SK-N-MC (cell line): ENCODE measurements around the gene GPR27.
A peak's percentile ranks its signal among the peaks of the same experiment; 100 is the strongest.

ENCODE experiments used
- DNase-seq: peaks from one replicate; pipeline ENCODE4 v3.0.0-alpha.2; 2011; ENCODE audit warnings: low read depth, low spot score
- H3K27ac ChIP-seq: fragments of 200-600 bp; sonication (generic); 2 replicates; pipeline ENCODE4 v1.5.1; 2016; ENCODE audit warnings: mixed run types
- H3K36me3 ChIP-seq: fragments of 200-600 bp; sonication (generic); 2 replicates; pipeline ENCODE4 v1.6.1; 2017; ENCODE audit warnings: antibody characterized with exemption, low read length, mixed read lengths; ENCODE audit not compliant: insufficient read depth
- H3K4me3 ChIP-seq: fragments of 200-600 bp; sonication (generic); 2 replicates; pipeline ENCODE4 v1.5.1; 2016
- H3K9ac ChIP-seq: fragments of 200-600 bp; sonication (generic); 2 replicates; pipeline ENCODE4 v1.8.0; 2017; ENCODE audit warnings: mixed run types, mixed read lengths; ENCODE audit not compliant: insufficient read length
- H3K9me3 ChIP-seq: fragments of 200-600 bp; sonication (generic); 2 replicates; pipeline ENCODE4 v1.6.1; 2017; ENCODE audit warnings: low read depth, mild to moderate bottlenecking, antibody characterized with exemption, low read length, moderate library complexity, mixed read lengths
- EZH2 ChIP-seq: fragments of 200-600 bp; sonication (generic); IDR thresholded peaks from one replicate; pipeline ENCODE4 v1.6.1; 2017; ENCODE audit warnings: antibody characterized with exemption
- FOXP2 ChIP-seq: optimal IDR thresholded peaks from 2 replicates; pipeline ENCODE3; 2011; ENCODE audit warnings: mild to moderate bottlenecking, moderate library complexity; ENCODE audit not compliant: insufficient read depth; ENCODE audit errors: extremely low read length, control extremely low read depth
- POLR2AphosphoS5 ChIP-seq: IDR thresholded peaks from 2 replicates; pipeline ENCODE4 v1.6.1; 2012; ENCODE audit warnings: mild to moderate bottlenecking, low read depth, low read length, borderline replicate concordance

The GPR27 gene

DNA sequence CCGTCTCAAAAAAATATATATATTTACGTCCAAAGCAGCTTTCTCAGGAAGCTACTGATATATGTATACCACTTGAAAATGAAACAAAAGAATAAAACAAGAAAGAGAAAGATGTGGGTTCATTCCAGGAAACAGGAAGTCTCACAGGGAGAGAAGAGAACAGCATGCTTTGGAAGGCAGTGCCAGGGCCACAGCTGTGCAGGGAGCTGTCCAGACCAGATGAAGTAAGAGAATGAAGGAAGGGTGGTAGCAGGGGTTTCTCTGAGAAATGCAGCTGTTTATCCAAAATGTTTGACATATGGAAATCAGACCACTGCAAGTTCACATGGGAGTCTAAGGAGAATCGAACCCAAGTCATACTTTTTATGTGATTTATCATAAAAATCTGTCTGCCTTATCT, 8.9 kb upstream of the GPR27 start:
- no peaks in the 10 kb centered on the region for H3K36me3 ChIP-seq
- no peaks in the 10 kb centered on the region for H3K9me3 ChIP-seq
- DNase-seq: no peak
- no peak overlapping the region for H3K4me3 ChIP-seq
- TF ChIP-seq POLR2AphosphoS5 (no peak), FOXP2 (no peak), EZH2 (no peak)
- no peak overlapping the region for H3K27ac ChIP-seq
- H3K9ac ChIP-seq: no peak overlapping the region

DNA sequence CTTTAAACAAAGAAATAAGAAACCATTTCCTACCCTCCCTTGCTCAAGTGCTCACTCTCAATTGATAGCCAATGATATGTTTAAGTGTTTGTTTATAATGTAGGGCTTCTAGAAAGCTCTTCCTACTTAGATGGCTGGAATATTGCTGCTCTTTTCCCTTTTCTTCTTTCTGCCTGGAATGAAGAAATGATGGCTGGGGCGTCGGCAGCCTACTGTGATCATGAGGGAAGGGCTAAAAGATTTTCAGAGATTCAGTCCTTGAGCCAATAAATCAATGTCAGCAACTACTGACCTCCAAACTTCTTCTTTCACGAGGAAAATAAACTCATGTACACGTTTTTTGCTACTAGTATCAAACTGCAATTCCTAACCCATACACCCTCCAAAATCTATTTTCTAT, 2.1 kb upstream of the GPR27 start:
- DNase-seq: no peak
- no peak overlapping the region for H3K27ac ChIP-seq
- H3K9me3 ChIP-seq: no peaks in the 10 kb centered on the region
- H3K9ac ChIP-seq: no peak overlapping the region
- no peak overlapping the region for H3K4me3 ChIP-seq
- H3K36me3 ChIP-seq: no peaks in the 10 kb centered on the region
- TF ChIP-seq POLR2AphosphoS5: no peak
- no peak for TF ChIP-seq EZH2
- TF ChIP-seq FOXP2: no peak

DNA sequence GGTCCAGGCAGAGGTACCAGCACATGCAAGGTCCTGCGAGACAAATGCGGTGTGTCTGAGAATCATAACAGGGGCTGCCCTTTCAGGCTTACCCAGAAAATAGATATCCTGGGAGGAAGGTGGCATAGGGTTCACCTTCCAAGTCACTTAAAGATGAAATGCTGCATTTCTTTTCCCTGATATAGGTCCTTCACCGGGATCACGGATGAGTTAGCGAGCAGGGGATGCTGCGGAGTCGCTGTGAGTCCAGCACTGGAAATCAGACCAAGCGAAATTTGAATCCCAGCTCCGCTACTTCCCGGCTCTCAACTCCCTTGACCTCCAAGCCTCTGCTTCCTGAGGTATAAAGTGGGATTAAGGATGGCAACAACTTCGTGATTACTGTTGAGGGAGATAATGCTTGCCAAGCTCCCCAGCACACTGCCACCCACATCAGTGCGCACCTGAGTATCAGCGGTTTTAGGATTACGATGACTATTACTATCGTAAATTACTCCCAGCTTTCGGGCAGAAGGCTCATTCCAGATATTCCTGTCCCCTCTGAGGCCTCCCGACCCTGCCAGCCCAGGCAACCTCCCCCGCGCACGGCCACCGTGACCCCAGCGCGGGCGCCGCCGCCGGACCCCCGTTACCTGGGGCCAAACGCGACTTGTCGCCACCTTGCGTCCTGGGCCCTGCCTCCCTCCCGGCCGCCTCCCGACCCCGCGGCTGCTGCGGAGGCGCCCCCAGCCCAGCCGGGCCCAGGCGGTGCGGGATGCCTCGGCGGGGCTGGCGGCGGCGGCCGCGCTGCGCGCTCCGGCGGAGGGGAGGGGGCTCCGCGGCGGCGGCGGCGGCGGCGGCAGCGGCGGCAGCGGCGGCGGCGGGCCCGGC, 589 bp upstream of the GPR27 start:
- H3K9ac ChIP-seq: no peak overlapping the region
- no peak for DNase-seq
- TF ChIP-seq POLR2AphosphoS5 (no peak), EZH2 (no peak), FOXP2 (no peak)
- peak overlapping the region; percentile 47; the same call in 1 of the 2 replicates for H3K4me3 ChIP-seq
- no peaks in the 10 kb centered on the region for H3K9me3 ChIP-seq
- no peak overlapping the region for H3K27ac ChIP-seq
- no peaks in the 10 kb centered on the region for H3K36me3 ChIP-seq

DNA sequence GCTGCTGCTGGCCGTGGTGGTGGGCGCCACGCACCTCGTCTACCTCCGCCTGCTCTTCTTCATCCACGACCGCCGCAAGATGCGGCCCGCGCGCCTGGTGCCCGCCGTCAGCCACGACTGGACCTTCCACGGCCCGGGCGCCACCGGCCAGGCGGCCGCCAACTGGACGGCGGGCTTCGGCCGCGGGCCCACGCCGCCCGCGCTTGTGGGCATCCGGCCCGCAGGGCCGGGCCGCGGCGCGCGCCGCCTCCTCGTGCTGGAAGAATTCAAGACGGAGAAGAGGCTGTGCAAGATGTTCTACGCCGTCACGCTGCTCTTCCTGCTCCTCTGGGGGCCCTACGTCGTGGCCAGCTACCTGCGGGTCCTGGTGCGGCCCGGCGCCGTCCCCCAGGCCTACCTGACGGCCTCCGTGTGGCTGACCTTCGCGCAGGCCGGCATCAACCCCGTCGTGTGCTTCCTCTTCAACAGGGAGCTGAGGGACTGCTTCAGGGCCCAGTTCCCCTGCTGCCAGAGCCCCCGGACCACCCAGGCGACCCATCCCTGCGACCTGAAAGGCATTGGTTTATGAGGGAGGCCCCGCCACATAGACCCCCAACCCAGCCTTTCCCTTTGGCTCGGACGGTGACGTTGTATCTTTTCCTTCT, 1.1 kb downstream of the GPR27 start:
- Histone ChIP-seq H3K27ac (no peak overlapping the region), H3K36me3 (no peaks in the 10 kb centered on the region), H3K9me3 (no peaks in the 10 kb centered on the region), H3K4me3 (no peak overlapping the region), H3K9ac (no peak overlapping the region)
- no peak for DNase-seq
- TF ChIP-seq FOXP2: no peak
- TF ChIP-seq EZH2: no peak
- TF ChIP-seq POLR2AphosphoS5: no peak

DNA sequence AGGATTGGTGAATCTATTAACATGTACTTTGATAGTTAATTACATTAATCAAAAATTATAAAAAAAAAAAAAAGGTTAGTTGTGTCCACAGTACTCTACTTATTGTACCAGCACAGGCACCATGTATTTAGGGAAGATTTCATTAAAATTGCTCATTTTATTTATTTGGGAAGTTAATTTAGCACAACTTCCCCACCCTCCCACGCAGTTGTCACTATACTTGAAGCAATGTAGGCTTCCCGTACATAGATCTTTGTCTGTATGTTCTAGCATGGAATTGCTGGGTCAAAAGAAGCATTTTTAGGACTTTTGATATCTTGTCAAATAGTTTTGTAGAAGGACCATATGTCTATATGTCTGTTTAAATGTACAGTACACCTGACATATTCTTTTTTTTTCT, 4.4 kb downstream of the GPR27 start:
- no peak overlapping the region for H3K4me3 ChIP-seq
- no peak for DNase-seq
- H3K9me3 ChIP-seq: no peaks in the 10 kb centered on the region
- TF ChIP-seq POLR2AphosphoS5 (no peak), EZH2 (no peak), FOXP2 (no peak)
- H3K36me3 ChIP-seq: no peaks in the 10 kb centered on the region
- no peak overlapping the region for H3K27ac ChIP-seq
- H3K9ac ChIP-seq: no peak overlapping the region

DNA sequence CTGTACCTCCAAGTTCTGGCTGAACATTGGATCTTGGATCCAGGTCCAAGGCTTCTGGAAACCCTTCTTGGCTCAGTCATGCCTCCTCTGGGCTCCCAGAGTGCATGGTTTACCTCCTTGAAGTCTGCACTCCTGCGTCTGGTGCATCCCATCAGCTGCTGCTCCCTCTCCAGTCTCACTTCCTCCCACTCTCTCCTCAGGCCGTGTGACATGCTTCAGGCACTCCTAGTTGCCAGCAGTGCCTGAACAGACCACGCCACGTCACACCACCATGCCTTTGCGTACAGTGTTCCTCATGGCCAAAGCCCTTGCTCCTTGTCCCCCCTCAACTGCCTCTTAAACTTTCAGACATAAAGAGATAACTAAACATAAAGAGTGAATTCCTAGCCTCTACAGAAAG, 5.7 kb downstream of the GPR27 start:
- no peak overlapping the region for H3K27ac ChIP-seq
- H3K4me3 ChIP-seq: no peak overlapping the region
- no peaks in the 10 kb centered on the region for H3K9me3 ChIP-seq
- no peaks in the 10 kb centered on the region for H3K36me3 ChIP-seq
- no peak for DNase-seq
- TF ChIP-seq EZH2 (no peak), FOXP2 (no peak), POLR2AphosphoS5 (no peak)
- H3K9ac ChIP-seq: no peak overlapping the region

DNA sequence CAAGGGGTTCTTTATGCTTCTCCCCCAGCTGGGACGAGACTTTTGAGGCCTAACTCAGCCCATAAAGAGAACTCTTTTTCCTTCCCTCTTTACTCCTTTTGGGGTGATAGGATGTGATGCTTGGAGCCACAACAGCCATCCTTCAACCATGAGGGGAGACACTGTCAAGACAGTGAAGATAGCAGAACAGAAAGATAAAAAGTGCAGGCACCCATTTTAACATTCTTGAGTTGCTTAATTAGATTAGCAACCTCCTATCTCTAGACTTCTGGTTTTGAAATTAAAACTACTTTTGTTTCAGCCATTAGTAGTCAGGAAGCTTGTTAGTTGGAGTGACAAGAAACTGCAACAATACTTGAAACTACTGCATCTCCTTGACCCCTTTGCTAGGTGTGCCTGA, 6.5 kb downstream of the GPR27 start:
- Histone ChIP-seq H3K9ac (no peak overlapping the region), H3K36me3 (no peaks in the 10 kb centered on the region), H3K27ac (no peak overlapping the region), H3K9me3 (no peaks in the 10 kb centered on the region), H3K4me3 (no peak overlapping the region)
- no peak for DNase-seq
- TF ChIP-seq FOXP2: no peak
- no peak for TF ChIP-seq EZH2
- no peak for TF ChIP-seq POLR2AphosphoS5

DNA sequence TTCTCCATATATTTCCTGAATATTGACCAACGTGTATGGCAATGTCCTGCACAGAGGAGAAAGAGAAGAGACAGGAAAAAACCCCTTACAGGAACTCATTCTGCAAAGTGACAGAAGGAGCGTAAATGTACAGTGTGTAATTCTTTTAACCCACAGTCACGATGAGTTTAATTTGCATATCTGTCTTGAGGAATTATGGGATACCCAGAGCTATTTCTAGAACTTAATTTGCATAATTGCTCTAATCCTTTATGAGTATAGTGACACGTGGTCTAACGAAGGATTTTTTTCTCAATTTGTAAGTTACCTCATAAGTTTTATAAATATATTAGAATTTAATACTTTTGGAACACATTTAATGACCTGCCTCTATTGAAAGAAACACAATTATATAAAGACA, 9.8 kb downstream of the GPR27 start:
- no peak overlapping the region for H3K9ac ChIP-seq
- no peak overlapping the region for H3K4me3 ChIP-seq
- TF ChIP-seq FOXP2 (no peak), EZH2 (no peak), POLR2AphosphoS5 (no peak)
- H3K36me3 ChIP-seq: no peaks in the 10 kb centered on the region
- H3K9me3 ChIP-seq: no peaks in the 10 kb centered on the region
- no peak for DNase-seq
- H3K27ac ChIP-seq: peak overlapping the region; percentile 57; the same call in 1 of the 2 replicates

DNA sequence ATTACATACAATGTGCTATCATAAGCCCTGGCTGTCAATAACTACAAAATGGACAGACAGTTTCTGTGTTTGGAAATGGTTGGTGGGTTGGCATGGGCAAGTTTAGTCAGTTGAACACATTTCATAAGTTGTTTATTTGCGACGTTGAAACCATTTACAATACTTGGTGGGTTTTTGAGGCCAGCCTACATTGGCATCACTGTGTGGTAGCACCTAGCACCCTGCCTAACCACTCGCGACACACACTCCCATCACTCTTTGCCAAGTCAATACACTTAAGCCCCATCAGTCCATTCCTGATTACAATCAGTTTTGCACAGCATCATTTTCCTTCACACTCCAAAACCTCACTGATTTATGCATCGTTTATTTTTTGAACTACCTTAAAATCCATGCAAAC, 17.5 kb downstream of the GPR27 start:
- TF ChIP-seq POLR2AphosphoS5: no peak
- no peak for TF ChIP-seq FOXP2
- no peak for TF ChIP-seq EZH2
- Histone ChIP-seq H3K4me3 (no peak overlapping the region), H3K9me3 (no peaks in the 10 kb centered on the region)

More for the DNA sequence above, 17.5 kb downstream of the GPR27 start:
- no peak for DNase-seq
- Histone ChIP-seq H3K36me3 (no peaks in the 10 kb centered on the region), H3K9ac (no peak overlapping the region), H3K27ac (no peak overlapping the region)
